CD4-positive, alpha-beta T cell treated with Interleukin-12 subunit alpha and Interleukin-12 subunit beta, for 1 hour (primary cell): ENCODE measurements around the gene METRN.
"Not testable (repeated sequence)": the region's sequence is repeated elsewhere in the genome, so short reads cannot be mapped to it uniquely, and the experiment has no call there.

Source experiments
- DNase-seq: peaks from one replicate; pipeline ENCODE4 v3.0.0-alpha.2; 2020

Gene METRN

DNA sequence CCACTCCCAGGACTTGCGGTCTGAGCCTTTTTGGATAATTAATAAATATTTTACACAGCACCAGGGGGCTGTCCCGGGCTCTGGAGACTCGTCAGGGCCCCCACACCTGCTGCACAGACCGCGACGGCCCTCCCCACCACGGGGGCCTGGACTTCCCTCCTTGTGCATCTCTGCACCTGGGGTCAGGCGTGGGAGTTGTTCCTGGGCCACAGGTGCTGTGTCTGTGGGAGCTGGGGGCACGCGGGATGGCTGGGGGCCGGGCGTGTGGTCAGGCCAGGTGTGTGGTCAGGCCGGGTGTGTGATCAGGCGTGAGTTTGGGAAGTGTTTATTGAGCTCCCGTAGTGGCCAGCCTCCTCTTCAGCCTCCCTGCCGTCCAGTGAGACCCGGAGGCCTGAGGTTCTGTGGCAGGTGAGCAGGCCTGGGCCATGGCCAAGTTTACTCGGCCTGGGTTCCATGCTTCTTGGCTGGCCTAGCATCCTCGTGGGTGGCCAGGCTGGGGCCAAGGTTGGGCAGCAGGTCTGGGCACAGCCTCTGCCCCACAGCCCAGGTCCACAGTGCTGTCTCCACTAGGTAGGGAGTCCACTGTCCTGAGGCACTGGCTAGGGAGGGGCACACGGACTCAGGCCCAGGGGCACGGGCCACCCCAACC, 36.6 kb upstream of the METRN start:
- DNase-seq, result no peak

DNA sequence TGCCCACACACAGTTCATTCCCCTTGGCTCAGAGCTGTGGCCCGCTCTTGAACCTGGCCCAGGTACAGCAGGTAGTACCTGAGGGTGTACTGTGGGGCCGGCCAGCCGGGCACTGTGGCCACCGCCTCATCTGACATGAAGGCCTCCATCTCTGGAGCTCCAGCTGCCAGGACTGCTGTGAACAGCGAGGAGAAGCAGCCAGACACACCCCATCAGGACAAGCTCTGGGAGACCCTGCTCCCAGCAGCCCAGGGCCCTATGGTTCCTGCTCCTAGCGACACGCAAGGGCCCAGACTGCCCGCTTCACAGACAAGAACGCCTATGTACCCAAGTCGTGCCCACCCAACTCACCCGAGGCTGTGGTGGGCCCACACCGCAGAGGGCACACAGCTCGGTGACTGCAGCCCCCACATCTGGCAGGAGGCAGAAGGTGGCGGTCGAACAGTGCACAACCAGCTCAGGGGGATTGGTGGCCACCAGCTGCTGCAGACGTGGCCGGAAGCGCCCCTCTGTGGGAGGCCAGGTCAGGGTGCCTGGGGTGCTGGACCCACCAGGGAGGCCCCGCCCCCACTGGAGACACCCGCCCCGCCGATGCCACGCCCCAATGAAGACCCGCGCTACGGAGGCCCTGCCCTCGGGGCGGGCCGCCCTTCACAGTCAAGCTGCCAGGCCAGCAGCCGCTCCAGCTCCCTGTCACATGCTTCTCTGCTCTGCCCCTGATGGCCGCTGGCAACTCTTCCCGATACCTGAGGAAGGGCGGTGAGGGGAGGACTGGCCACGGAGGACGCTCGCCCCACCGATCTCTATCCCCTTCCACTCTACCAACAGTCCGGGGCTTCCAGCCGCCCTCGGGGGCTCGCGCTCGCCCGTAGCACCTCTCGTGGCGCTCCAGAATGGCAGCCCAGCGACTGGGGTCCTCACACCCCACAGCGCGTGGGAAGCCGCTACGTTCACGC, 35.8 kb upstream of the METRN start:
- peak; percentile 59 for DNase-seq

DNA sequence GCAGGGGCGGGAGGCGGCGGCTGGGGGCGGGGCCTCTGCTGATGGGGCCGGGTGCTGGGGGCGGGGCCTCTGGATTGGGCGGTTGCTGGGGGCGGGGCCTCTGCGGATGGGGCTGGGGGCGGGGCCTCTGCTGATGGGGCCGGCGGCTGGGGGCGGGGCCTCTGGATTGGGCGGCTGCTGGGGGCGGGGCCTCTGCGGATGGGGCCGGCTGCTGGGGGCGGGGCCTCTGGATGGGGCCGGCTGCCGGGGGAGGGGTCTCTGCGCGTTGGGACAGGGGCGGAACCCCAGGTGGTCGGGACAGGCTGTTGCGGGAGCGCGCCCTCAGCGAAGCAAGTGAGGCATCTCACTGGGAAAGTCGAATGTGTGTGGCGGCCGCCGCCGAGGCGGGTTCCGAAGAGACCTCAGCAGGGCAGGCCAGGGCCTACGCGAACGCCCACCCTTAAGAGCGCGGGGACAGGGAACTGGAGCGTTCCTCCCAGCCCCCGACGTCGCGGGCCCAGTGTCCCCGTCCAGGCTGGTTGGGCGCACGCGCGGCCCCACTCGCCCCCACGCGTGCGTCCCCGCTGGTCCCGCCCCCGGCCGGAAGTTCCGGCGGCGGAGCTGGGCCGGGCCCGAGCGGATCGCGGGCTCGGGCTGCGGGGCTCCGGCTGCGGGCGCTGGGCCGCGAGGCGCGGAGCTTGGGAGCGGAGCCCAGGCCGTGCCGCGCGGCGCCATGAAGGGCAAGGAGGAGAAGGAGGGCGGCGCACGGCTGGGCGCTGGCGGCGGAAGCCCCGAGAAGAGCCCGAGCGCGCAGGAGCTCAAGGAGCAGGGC, 34.9 kb upstream of the METRN start, which contains the start of gene STUB1:
TSS of gene STUB1 (plus strand) at position 597 of the 811 bp plus-strand sequence. CDS start at position 713, 116 bp downstream.
- DNase-seq, result peak; percentile 90

DNA sequence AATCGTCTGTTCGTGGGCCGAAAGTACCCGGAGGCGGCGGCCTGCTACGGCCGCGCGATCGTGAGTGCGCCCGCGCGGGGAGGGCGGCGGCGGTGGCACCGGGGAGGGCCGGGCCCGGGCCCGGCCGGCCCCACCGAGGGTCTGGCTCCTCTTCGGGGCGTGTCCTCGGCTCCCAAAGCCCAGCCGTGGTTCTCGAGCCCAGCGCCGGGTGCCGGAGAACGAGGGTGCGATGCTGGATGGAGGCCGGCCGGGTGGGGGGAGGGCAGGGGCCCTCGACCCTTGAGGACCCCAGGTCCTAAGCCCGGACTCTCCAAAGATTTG, 34.3 kb upstream of the METRN start:
- DNase-seq, result no peak

DNA sequence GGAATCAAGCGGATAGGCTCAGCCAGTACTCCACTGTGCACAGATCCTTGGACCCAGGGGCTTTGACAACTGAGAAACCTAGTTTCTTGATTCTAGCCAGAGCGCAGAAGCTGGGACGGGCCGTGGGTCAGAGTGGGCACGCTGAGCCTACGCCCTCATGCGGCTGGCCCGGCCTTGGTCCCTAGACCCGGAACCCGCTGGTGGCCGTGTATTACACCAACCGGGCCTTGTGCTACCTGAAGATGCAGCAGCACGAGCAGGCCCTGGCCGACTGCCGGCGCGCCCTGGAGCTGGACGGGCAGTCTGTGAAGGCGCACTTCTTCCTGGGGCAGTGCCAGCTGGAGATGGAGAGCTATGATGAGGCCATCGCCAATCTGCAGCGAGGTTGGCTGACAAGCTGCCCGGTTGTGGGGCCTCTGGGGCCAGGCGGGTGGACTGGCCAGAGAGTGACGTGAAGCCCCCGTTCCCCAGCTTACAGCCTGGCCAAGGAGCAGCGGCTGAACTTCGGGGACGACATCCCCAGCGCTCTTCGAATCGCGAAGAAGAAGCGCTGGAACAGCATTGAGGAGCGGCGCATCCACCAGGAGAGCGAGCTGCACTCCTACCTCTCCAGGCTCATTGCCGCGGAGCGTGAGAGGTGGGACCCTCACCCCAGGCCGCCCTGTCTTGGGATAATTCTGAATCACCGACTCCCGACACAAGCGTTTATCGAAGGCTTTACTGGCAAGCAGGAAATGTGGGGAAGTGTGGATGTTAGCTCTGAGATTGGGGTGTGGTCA, 33.8 kb upstream of the METRN start:
- DNase-seq, result no peak

DNA sequence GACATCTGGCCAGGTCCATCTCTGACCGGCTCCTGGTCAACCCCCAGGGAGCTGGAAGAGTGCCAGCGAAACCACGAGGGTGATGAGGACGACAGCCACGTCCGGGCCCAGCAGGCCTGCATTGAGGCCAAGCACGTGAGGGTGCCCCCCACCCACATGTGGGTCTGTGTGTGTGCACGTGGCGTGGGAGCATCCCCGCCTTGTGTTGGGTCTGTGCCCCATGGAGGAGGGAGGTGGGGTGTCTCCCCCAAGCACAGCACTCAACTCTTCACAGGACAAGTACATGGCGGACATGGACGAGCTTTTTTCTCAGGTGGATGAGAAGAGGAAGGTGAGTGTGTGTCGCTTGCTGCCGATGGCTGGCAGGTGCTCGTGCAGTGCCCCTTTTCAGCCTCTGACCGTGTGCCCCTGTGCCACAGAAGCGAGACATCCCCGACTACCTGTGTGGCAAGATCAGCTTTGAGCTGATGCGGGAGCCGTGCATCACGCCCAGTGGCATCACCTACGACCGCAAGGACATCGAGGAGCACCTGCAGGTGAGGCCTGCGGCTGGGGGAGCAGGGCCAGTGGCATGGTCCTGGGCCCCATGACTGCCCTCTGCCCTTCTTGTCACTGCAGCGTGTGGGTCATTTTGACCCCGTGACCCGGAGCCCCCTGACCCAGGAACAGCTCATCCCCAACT, 33.0 kb upstream of the METRN start:
- DNase-seq, result no peak

DNA sequence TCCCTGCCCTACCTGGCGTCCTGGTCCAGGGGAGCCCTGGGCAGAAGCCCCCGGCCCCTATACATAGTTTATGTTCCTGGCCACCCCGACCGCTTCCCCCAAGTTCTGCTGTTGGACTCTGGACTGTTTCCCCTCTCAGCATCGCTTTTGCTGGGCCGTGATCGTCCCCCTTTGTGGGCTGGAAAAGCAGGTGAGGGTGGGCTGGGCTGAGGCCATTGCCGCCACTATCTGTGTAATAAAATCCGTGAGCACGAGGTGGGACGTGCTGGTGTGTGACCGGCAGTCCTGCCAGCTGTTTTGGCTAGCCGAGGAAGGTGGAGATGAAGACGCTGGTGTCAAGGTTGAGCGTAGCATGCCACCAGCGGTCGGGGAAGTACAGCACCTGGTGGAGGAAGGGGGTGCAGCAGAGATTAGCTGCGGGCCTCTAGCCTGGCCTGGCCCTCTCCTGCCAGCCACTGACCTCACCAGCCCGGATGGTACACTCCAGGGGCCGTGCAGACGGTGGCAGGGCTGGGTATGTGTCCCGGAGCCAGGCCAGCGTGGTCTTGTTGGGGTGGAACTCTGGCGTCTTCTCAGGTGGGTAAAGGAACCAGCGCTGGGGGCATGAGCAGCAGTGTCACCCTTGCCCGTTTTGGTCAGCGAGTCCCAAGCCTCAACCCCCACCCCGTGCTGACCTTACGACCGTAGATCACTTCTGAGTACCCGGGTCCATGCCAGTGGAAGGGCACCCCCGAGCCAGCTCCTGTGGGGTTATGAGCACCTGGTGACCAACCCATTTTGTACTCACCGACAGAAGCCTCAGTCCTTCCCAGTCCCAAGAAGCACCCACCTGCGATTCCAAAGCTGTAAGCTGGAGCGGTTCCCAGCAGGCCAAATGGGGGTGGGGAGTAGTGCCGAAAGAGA, 32.2 kb upstream of the METRN start:
- no peak for DNase-seq

DNA sequence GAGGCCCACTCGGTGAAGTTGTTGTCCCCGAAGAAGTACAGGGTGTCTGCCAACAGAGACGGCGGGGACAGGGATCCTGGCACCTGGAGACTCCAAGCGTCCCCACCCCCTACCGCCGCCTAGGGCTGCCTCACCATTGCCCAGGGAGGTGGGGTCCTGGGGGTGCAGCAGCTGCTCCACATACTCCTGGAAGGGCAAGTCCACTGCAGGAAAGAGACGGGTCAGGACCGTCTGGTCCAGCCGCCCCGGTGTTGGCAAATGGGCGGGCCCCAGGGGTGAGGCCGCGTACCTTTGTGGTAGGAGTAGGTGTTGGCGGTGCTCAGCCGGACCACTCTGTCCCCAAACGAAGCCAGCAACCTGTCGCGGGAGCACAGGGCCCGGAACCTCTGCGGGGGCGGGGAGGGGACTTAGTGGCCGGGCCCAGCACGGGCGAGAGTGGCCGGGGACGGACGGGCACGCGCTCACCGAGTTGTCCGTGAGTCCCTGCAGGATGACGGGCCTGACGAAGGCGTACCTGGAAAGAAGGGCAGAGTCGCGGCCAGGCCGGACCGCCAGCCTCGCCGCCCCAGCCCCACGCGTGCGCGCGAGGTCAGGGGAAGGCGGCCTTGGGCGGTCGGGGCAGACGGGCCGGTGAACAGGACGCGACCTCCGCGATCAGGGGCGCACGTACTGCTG, 31.4 kb upstream of the METRN start:
- DNase-seq, result no peak

DNA sequence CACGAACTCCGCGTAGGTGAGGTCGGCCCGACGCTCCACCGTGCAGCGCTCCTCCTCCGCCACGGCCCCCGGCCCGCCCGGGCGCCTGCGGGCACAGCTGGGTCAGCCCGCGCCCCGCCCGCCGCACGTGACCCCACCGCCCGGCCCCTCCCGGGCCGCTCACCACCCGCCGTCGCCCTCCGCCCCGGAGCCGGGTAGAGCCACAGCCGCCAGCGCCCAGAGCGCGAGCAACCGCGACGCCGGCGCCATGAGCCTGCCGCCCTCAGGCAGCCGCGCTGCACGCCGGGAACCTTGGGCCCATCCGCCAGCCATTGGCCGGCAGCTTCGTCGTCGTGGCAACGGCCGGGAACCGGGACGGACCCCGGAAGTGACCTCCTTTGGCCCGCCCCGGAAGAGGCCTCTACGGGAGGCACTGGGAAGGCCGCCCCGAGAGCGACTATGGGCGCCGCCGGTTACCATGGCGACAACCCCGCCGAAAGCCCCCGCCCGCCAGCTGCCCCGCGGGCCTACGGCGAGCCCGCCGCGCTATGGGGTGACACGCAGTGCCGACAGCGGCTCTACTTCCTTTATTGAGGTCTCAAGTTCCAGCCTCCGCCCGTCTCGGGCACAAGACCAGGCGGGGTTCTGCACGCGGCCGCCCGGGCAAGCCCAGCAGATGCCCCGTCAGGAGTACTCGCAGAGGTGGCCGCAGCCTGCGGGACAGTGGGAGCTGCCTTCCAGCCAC, 30.7 kb upstream of the METRN start, which contains the start of gene JMJD8:
TSS of gene JMJD8 (minus strand) at position 264 of the 724 bp plus-strand sequence. CDS start at position 249, 15 bp downstream.
- peak; percentile 98 for DNase-seq

DNA sequence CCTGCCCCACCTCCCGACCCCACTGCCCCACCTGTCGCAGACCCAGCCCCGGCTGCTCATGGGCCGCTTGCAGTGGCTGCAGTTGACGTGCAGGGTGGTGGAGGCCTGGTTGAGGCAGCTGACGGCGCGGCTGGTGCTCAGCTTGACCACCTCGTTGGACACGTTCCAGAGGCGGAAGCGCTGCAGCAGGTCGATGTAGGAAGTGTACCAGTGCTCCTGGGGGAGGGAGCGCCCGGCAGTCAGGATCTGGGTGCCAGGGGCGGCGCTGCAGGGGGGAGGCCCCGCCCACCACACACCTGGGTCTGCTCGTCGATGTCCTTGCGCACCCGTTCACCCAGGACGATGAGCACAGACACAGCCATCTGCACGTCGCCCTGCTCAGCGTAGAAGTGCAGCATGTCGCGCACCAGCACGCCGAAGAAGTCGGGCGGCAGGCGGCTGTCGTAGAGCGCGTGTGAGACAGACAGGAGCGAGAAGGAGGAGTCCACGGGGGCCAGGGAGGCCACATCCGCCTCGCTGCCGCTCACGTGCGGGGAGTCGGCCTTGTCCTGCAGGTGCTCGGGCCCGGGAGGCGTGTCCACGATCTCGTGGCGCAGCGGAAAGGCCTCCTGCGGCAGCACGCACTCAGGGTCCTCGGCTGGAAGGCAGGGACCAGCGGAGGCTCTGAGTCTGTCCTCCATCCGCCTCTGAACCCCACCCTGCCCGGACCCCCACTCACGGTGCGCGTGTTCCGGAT, 29.8 kb upstream of the METRN start:
- no peak for DNase-seq

DNA sequence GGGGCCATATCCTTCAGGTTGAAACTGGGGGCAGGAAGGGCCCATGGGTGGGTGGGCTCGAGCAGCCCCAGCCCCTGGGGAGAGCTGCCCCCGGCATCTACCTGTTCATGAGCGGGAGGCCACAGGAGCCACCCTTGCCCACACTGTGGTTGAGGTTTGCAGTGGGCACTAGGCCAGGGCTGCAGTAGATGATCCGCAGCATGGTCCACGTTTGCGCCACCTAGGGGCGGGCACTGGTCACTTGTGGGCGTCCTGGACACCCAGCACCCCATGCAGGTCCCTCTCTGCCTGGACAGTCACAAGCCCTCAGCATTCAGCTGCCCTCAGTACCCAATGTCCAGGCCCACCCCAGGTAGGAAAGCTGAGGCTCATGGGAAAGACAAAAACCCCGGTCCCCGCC, 29.0 kb upstream of the METRN start:
- DNase-seq, result no peak

DNA sequence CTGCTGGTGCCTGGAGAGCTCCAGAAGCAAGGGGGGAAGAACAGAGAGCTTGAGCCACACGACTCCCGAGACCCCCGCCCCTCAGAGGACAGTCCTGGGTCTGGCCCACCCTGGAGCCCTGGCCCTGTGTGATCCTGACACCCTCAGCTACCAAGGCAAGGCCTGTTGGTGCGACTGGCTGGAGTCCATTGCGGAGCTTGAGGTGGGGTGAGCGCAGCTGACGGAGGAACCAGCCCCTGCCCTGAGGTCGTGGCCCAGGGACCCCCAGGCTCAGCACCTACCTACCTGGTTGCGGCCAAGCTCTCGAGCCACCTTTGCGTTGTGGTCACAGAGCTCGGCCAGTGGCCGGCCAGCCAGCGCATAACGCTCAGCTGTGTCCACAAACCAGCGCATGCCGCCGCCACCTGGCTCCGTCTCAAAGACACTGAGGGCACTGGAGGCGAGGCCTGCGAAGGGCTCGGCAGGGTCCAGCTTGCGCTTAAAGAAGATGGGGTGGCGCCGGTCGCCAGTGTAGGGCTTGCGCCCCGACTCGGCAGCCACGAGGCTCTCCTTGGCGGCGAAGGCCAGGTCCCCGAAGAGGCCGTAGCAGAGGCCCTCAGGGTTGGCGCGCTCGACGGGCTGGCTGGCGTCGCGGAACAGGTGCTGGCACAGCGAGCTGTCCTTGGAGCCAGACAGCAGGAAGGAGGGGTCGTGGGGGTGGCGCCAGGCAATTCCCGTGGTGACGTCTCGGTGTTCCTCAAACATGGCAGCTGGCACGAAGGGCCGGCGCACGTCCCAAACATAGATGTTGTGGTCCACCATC, 28.3 kb upstream of the METRN start:
- DNase-seq, result no peak

DNA sequence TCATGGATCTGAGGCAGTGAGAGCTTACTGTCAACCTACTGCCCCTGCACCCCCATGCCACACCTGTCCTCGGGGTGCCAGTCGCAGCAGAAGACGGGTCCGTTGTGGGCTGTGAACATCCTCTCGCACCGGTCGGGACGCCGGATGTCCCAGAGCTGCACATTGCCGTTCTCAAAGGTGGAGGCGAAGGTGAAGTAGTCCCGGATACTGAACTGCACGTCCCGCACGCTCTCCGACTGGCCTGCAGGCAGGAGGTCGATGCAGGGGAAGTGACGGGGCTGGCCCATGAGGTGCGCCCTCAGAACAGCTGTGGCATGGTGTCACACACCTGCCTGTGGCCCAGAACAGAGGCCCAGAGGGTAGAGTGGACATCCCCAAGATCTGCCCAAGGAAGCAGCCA, 27.4 kb upstream of the METRN start:
- DNase-seq, result no peak

DNA sequence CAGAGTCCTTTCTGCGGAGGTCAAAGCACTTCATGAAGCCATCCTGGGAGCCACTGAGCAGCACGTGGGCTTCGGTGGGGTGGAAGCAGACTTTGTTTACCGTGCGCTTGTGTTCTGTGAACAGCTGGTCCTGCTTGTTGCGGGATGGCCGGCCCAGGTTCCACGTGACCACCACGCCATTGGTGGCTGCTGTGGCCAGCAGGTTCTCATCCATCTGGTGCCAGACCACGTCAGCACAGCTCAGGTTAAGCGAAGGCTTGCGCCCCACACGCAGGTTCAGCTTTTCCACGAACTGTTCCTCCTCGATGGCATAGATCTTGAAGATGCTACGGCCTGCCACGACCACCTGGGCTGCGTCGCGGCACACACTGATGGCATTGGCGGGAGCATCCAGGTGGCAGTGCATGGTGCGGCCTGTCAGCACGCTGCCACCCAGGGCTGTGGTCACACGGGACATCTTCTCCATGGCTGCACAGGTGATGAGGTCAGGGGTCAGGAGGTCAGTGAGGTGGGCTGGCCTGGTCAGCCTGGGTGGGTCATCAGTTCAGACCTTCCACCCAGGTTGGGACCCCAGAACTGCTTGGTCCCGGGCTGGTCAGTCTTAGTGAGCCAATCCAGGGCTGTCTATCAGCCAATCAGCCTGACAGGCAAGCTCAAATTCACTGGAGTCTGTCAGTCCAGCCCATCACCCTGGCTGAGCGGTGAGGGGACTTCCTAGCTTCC, 25.6 kb upstream of the METRN start:
- no peak for DNase-seq

DNA sequence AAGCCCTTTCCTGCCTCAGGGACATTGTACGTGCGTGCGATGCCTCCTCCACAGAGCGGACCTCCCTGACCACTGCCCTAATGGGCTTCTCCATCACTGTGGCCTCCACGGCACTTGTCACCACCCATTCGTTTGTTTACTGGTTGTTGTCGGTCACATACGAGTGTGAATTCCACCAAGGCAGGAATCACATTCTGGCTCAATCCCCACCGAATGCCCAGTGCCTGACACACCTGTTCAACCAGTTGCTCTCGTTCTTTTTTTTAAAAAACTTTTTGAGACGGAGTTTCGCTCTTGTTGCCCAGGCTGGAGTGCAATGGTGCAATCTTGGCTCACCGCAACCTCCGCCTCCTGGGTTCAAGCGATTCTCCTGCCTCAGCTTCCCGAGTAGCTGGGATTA, 23.7 kb upstream of the METRN start:
- not testable (repeated sequence) for DNase-seq

DNA sequence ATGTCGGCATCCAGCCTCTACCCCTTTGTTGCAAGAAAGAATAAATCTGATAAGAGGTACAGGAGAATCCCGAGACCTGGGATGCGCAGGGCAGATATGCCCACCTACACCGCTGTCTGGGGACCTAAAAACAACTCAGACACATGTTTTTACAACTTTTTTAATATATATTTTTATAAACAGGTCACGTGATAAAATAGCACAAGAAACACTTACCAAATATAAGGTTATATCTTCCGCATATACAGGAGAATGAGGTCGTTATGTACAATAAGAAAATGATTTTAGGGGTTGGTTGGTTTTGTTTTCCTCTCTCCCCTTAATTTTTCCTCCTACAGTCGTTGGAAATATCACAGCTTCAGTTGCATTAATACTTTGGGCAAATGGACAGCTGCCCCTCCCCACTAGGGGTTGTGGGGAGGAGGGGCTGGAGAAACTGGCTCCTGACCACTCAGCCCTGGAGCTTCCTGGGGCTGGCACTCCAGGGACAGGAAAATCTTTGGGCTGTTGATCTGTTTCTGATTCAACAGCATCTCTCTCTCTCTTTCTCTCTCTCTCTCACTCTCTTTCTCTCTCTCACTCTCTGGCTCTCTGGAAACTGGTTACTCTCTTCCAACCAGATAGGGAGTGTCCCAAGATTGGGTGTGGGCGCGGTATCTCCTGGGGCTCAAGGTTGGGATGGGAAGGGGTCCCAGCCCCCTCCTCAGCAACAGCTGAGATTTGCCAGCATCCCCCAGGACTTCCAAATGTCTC, 22.4 kb upstream of the METRN start:
- no peak for DNase-seq
